GM19025 (cell line): Measurements from ENCODE around the gene FABP6.
A peak's percentile ranks its signal among the peaks of the same experiment; 100 is the strongest.

Experiments used
- ATAC-seq: cut with Tn5 transposase; IDR thresholded peaks from one replicate; pipeline ENCODE4 v1.9.1; 2021; ENCODE audit warnings: mild to moderate bottlenecking, low read depth, moderate library complexity; ENCODE audit not compliant: unreplicated experiment

FABP6 gene

DNA sequence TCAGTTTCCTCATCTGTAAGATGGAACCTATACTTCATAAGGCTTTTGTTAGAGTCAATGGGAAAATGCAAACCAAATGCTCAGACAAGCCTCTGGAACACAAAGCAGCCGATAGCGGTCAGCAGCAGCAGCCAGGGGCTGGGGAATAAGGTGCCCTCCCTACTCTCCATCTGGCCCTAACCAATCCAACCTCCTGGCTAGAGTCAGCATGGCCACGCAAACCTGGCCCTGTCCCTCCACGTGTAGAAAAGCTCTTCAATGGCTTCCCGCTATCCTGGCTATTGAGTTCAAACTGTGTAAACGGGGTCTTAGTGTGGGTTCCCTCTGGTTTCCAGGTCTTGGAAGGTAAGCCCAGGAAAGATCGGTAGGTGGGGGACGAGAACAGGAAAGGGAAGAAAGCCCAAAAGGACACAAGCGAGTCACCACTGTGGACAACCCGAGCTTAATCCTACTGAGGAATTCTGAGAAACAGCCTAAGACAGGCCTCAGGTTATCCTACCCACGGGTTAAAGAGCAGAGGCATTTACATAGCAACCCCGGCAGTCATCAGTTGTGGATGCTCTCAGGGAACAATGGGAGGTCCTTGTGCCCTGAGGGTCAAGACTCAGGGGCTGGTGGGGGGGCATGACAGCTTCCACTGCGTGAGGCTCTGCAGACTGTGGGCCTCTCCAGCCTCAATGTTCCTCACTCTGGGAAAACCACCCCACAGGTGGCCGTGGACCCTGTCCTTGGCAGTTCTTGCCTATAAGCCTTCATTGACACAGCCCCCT lies 30.9 kb downstream of the FABP6 start:
- ATAC-seq, result no peak

GRCh38 chr5:160260881-160261815 lies 31.8 kb downstream of the FABP6 start:
- ATAC-seq, result peak; percentile 42

DNA sequence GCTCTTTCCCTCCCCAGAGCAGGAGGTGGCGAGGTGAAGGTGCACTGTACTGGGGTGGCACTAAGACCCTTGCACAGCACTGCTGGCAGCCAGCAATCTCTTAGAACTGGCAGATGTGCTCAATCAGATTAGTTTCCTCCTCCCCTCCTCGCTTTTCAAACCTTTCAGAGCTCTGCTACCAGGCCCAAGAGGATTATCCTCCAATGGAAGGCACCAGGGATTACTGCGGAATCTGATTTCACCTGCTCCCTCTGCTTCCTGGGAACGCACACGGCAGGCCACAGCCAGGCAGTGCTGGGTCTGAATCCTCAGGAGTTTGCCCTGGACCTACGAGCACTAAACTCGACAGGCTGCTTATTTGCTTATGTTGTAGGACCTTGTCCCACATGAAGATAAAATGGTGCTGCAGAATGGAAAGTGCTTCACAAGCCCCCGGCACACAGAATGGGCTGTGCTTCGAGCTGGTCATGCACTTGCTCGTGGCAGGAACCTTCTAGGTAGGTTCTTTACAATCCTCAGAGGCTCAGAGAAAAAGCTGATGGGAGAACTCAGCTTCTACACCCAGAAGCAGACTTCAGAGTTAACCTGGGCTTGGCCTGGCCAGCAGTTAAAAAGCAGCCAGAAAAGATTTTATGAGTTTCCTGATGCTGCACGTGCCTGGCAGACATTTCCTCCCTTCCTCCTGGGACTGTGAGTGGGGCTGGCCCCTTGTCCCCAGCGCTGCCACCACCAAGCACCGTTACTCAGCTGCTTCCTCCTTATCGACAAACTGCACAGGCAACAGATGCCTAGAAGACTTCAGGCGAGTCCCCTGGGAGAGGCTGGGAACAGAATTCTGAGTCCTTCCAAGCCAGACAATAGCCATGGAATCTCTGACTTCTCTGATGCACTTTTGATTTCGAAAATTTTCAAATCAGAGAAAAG lies 33.1 kb downstream of the FABP6 start:
- no peak for ATAC-seq

DNA sequence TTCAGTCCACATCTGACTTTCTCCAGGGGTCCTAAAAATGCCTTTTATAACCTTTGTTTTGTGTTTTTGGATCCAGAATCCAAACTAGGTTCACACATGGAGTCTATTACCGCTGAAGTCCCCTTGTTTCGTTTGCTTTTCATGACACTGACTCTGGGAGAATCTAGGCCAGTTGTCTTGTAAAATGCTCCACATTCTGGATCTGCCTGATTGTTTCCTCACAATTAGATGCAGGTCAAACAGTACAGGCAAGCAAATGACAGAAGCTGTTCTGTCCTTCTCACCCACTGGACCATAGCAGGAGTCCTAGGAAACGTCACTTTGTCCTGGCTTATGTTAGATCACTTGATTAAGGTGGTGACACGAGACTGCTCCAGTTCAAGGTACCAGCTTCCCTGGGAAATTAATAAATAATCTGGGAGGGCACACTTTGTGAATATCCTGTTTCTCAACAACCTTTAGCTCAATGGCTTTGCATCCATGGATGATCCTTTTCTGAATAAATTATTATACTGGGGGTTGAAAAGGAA lies 34.1 kb downstream of the FABP6 start:
- ATAC-seq, result no peak

DNA sequence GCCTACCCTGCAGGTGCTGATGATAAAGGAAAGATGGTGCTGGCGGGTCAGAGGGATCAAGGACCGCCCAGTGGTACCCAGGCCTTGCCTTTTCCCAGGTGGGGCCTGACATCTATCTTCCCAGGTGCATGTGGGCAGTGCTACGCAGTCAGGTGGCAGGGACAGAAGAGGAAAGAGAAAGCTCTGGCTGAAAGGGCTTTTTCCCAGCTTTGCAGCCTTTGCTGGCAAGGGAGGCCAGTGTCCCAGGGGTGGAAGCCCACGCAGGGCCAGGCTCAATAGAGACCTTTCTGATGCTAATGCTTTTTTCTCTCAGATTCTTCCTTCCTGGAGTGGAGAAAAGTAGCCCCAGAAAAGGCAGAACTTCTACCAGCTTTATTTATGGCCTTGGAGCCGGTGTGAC lies 36.7 kb downstream of the FABP6 start:
- no peak for ATAC-seq

GRCh38 chr5:160266752-160267345 lies 37.5 kb downstream of the FABP6 start:
- ATAC-seq, result no peak

- no peak for ATAC-seq
Measured at GRCh38 chr5:160268121-160268520, 38.8 kb downstream of the FABP6 start.

GRCh38 chr5:160269017-160269416 lies 39.7 kb downstream of the FABP6 start:
- no peak for ATAC-seq

DNA sequence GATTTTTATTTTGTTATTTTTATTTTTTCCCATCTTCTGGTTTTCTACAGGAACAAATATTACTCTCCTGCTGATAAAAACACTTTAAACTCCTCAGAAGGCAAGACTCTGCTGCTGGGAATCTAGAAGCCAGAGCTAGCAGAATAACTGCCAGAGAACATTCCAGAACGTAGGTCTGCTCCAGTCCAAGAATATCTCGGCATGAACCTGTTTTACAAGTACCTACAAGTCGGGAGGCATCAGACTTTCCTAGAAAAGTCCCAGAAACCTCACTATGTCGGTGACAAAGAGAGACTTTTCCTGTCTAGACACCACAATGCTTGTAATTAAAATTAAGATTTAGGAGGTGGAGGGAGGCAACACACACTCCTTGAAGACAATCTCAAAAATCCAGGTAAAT lies 41.4 kb downstream of the FABP6 start:
- ATAC-seq, result no peak

- peak; percentile 68 for ATAC-seq
Measured at GRCh38 chr5:160271396-160271795, 42.1 kb downstream of the FABP6 start.

DNA sequence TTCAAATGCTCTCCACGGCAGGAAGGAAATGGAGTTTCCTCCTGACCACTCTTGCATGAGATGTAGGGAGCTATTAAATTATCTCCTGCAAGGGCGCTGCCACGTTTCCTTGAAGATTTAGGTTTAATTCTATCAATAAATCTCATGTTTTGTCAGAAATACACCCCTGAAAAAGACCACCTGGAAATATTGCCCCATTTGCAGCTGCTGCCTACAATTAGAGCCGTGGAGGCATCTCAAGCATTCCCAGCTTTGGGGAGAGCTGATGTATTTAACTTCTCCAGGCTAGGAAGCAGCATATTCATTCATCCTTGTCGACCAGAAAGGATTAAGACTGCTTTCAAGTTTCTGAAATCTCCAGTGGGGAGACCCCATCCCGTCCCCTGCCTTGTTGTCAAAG lies 42.5 kb downstream of the FABP6 start:
- no peak for ATAC-seq

DNA sequence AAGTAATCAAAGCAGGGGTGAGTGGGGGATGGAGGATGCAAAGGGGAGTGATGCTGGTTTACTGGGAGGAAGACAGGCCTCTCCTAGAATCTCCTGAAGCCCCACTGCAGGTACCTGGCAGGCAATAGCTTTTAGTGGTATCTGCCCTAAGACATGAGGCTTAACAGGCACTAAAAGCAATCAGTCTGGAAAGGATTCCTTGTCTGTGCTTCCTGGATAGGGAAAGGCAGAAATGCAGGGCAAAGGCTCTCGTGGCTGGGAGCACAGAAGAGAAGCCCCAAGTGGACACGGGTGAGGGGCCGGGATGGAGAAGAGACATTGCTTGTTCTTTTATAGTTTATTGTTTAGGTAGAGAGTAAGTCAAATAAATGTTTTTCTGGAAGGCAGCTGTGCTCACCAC lies 43.0 kb downstream of the FABP6 start:
- ATAC-seq, result no peak

GRCh38 chr5:160272889-160273288 lies 43.6 kb downstream of the FABP6 start:
- no peak for ATAC-seq

DNA sequence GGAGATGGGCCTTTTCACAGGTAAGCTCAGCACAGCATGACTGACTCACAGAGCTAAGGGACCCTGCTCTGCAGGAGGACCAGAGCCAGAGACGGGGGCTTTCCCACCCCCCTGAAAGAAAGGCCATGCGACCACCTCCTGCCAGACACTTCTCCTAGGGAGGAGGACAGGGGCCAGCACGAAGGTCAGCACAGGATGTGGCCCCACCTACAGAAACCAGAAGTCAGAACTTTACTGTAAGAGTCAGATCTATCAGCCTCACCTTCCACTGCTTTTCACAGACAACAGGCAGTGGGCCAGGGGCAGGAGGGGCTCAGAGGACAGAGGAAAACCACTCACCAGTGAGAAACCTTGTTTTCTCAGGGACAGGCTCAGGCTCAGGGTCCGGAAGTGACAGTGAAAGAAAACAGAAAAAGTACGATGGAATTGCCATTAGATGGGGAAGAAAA lies 45.2 kb downstream of the FABP6 start:
- ATAC-seq, result no peak

DNA sequence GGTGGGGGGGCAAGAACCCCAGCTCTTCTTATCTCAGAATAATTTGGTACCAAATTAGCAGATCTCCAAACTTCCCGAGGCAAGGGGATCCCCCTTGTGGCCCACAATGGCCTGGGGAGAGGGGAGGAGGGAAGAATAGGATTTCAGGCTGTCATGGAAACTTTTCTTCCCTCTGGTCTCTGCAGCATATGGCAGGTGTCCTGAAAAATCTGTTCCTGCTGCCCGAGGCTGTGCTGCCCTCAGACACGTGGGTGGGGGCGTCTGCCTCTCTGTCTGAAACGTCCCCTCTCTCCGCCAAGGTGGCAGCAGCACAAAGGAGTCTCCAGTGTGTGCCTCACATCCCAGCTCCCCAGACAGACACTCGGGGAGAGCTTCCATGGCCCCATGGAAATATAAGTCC lies 49.0 kb downstream of the FABP6 start:
- ATAC-seq, result no peak

- ATAC-seq, result no peak
Measured at GRCh38 chr5:160280384-160281095, 51.2 kb downstream of the FABP6 start.

DNA sequence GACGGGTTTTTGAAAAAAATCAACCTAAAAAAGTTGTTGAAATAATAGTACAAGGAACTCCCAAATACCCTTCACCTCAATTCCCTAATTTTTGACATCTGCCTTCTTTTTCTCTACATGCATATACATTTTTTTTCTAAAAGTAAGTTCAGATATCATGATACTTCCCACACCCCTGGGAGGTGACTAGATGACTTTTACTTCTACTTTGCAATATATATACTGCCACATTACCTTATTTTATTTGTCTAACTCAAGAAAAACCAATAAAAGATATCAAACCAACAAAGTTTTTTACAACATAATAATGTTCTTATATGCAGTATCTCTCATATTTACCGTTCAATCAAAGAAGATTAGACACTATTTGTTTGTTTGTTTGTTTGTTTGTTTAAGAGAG lies 52.0 kb downstream of the FABP6 start:
- no peak for ATAC-seq

- ATAC-seq, result no peak
Measured at GRCh38 chr5:160284291-160284873, 55.1 kb downstream of the FABP6 start.

- no peak for ATAC-seq
Measured at GRCh38 chr5:160285316-160285715, 56.0 kb downstream of the FABP6 start.
